Measurements from ENCODE around the gene CTRB2.

Gene CTRB2

GRCh38 chr16:75237398-75238131 is 30.6 kb upstream of the CTRB2 start:
- DNase-seq (ENCODE audit: low read depth) = no peak
- no peak overlapping the region for H3K4me3 ChIP-seq (ENCODE audit: control insufficient read depth, low read depth, low read length)
- no peak for TF ChIP-seq CTCF (conservative IDR thresholded peaks at IDR 0.05; ENCODE audit: control insufficient read depth, insufficient read depth, low read depth, low read length)

GRCh38 chr16:75236736-75237397 is 29.9 kb upstream of the CTRB2 start:
- DNase-seq (ENCODE audit: low read depth) = no peak
- no peak for TF ChIP-seq CTCF (conservative IDR thresholded peaks at IDR 0.05; ENCODE audit: control insufficient read depth, insufficient read depth, low read depth, low read length)
- H3K4me3 ChIP-seq (ENCODE audit: control insufficient read depth, low read depth, low read length) = no peak overlapping the region

GRCh38 chr16:75236232-75236631 is 29.3 kb upstream of the CTRB2 start:
- DNase-seq (ENCODE audit: low read depth) = no peak
- H3K4me3 ChIP-seq (ENCODE audit: control insufficient read depth, low read depth, low read length) = no peak overlapping the region
- no peak for TF ChIP-seq CTCF (conservative IDR thresholded peaks at IDR 0.05; ENCODE audit: control insufficient read depth, insufficient read depth, low read depth, low read length)

GRCh38 chr16:75235721-75236193 is 28.8 kb upstream of the CTRB2 start:
- H3K4me3 ChIP-seq (ENCODE audit: control insufficient read depth, low read depth, low read length) = no peak overlapping the region
- no peak for TF ChIP-seq CTCF (conservative IDR thresholded peaks at IDR 0.05; ENCODE audit: control insufficient read depth, insufficient read depth, low read depth, low read length)
- no peak for DNase-seq (ENCODE audit: low read depth)

- no peak for TF ChIP-seq CTCF (conservative IDR thresholded peaks at IDR 0.05; ENCODE audit: control insufficient read depth, insufficient read depth, low read depth, low read length)
- H3K4me3 ChIP-seq (ENCODE audit: control insufficient read depth, low read depth, low read length) = no peak overlapping the region
Observed at GRCh38 chr16:75234856-75235696, 28.1 kb upstream of the CTRB2 start.

GRCh38 chr16:75233611-75233938 is 26.6 kb upstream of the CTRB2 start:
- no peak for TF ChIP-seq CTCF (conservative IDR thresholded peaks at IDR 0.05; ENCODE audit: control insufficient read depth, insufficient read depth, low read depth, low read length)
- DNase-seq (ENCODE audit: low read depth) = no peak
- no peak overlapping the region for H3K4me3 ChIP-seq (ENCODE audit: control insufficient read depth, low read depth, low read length)

More at GRCh38 chr16:75234856-75235696, 28.1 kb upstream of the CTRB2 start:
- no peak for DNase-seq (ENCODE audit: low read depth)

All from fibroblast of mammary gland (primary cell).